Measurements from ENCODE around the gene CFDP1.

The CFDP1 gene

DNA sequence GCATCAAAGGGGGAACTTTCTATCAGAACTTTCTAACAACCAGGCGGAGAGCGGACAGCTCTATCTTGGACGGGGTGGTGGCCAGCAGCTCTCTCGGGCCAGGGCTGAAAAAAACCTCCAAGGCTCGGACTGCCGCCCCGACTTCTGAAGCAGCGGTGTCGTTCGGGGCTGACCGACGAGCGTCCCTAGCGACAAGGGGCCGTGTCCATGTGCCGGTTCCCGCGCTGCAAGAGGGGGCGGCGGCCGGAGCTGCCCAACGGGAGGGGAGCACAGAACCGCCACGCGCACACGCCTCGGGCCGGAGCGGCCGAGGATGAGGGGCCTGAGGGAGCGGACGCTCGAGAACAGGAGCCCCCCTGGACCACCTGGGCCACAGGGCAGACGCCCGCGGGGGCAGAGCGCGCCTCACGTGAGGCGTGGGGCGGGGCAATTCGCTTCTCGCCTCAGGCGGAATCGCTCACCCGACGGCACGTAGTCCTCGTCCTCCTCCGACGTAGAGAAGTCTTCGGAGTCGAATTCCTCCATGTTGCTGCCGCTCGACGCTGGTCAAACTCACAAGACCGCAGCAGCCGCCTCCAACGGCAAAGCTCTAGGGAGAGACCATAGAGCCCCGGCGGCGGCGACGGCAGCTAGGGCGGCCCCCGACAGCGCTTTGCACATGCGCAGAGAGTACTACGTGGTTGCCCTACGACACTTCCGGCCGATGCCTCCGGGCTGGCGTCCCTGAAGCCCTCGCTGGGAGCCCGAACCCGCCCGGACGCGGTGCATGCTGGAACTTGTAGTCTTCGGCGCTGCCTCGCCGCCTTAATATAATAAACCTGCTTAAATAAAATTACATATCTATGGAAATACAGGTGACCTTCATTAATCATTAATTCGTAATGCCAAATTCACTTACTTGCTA is at the start of gene CFDP1:
TSS of gene CFDP1 (minus strand) at position 676 of the 904 bp plus-strand sequence. CDS start at position 525, 151 bp downstream.
- Histone ChIP-seq H3K4me1 (ENCODE audit: insufficient read depth, low read length) (no peaks in the 10 kb centered on the region), H3K36me3 (ENCODE audit: insufficient read depth, low read length) (no peaks in the 10 kb centered on the region), H3K9me3 (ENCODE audit: control insufficient read depth, insufficient read depth, low read length) (no peaks in the 10 kb centered on the region), H3K9ac (ENCODE audit: low read depth, low read length) (peak within 1 kb of the TSS; percentile 84)

DNA sequence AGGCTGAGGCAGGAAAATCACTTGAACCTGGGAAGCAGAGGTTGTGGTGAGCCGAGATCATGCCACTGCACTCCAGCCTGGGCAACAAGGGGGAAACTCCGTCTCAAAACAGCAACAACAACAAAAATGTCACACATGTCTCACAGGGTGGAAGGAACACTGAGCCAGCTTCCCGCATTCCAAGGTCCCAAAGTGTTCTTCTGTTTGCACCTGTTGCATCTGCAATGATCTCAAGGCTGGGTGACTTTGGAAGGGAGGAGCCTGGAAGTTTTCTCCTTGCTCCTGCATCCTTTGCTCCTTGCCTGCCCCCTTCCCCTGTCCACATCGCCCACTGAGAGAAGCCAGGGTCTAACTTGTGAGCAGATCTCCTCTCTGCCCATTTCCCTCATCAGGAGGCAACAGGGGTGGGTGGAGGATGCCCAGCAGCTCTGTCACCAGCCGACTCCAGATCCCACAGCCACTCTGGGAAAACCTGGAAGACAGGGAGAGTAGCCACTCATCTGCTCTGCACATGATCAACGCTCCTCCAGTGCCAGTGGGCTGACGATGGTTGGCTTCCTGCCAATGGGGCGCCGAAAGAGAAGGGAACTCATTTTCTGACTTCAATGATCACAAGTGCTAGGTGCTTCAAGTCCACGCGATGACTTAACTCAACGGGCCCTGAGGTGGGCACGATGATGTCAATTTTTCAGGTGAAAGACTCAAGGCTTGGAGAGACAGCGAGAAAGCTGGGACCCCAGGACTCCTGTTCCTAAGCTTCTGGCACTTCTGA is 49.3 kb upstream of the CFDP1 start:
- Histone ChIP-seq H3K4me1 (ENCODE audit: insufficient read depth, low read length) (0 out of 2 replicates have a peak, but pooled peaks cover 4% of the 10 kb centered on the region), H3K9me3 (ENCODE audit: control insufficient read depth, insufficient read depth, low read length) (no peaks in the 10 kb centered on the region), H3K9ac (ENCODE audit: low read depth, low read length) (no peak overlapping the region), H3K36me3 (ENCODE audit: insufficient read depth, low read length) (peaks cover 4% of the 10 kb centered on the region; the same call in 1 of the 2 replicates)

DNA sequence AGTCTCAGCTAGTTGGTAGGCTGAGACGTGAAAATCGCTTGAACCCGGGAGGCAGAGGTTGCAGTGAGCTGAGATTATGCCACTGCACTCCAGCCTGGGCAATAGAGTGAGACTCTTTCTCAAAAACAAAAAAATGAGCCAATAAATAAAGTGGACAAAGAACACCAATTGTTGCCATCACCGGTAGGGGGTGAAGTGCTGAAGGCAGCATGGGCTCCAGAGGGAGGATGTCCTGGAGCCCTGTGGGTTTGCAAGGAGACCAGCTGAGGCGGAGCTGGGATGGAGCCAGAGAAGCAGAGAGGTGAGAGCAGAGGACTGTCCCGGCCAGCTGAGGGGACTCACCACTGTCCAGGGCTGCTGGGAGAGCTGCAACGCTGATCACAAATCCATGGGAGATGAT is 48.2 kb upstream of the CFDP1 start:
- Histone ChIP-seq H3K4me1 (ENCODE audit: insufficient read depth, low read length) (peaks cover 9% of the 10 kb centered on the region; the same call in 1 of the 2 replicates), H3K9me3 (ENCODE audit: control insufficient read depth, insufficient read depth, low read length) (no peaks in the 10 kb centered on the region), H3K9ac (ENCODE audit: low read depth, low read length) (no peak overlapping the region), H3K36me3 (ENCODE audit: insufficient read depth, low read length) (peaks cover 4% of the 10 kb centered on the region; the same call in 1 of the 2 replicates)

- peaks cover 5% of the 10 kb centered on the region; the same call in 1 of the 2 replicates for H3K4me1 ChIP-seq (ENCODE audit: insufficient read depth, low read length)
- no peaks in the 10 kb centered on the region for H3K9me3 ChIP-seq (ENCODE audit: control insufficient read depth, insufficient read depth, low read length)
- peaks cover 4% of the 10 kb centered on the region; the same call in 1 of the 2 replicates for H3K36me3 ChIP-seq (ENCODE audit: insufficient read depth, low read length)
- no peak overlapping the region for H3K9ac ChIP-seq (ENCODE audit: low read depth, low read length)
These were observed 46.2 kb upstream of the CFDP1 start for GRCh38 chr16:75479421-75479990.

- Histone ChIP-seq H3K9me3 (ENCODE audit: control insufficient read depth, insufficient read depth, low read length) (no peaks in the 10 kb centered on the region), H3K9ac (ENCODE audit: low read depth, low read length) (no peak overlapping the region), H3K36me3 (ENCODE audit: insufficient read depth, low read length) (peaks cover 4% of the 10 kb centered on the region; the same call in 1 of the 2 replicates), H3K4me1 (ENCODE audit: insufficient read depth, low read length) (peaks cover 5% of the 10 kb centered on the region; the same call in 1 of the 2 replicates)
These were observed 45.4 kb upstream of the CFDP1 start for GRCh38 chr16:75478480-75479345.

DNA sequence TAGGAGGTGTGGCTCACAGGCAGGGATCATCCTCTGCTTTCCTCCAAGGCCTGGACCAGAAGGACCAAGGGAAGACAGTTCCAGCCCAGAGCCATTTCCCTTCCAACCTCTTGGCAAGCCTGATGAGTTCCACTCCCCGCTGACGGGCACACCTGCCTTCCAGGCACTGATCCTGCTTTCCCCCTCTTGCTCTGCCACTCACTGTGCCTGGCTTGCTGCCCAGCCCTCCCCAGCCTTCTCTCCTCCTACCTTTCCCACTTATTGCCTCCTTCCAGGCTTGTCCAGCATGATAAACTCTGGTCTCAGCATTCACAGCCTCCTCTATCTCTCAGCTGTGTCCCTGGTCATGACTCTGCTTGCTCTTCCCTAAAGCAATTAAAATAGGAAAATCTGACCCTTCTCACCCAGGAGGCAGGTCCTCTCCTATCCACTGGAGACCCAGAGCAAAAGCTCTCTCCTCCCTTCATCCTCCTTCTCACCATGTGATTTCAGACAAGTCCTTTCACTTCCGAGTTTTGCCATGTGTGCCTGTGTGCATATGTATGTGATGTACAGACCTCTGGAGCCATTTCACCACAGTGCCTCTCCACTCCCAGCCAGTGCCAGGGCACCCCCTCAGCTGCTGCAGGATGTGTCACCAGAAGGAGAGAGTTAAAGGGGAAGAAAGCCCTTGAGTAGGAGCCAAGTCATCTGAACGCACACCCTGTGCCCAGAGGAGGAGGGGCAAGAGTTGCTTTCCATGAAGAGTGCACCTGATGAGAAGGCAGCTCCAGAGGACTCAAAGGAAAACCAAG is 44.6 kb upstream of the CFDP1 start:
- Histone ChIP-seq H3K9me3 (ENCODE audit: control insufficient read depth, insufficient read depth, low read length) (no peaks in the 10 kb centered on the region), H3K4me1 (ENCODE audit: insufficient read depth, low read length) (peaks cover 5% of the 10 kb centered on the region; the same call in 1 of the 2 replicates), H3K9ac (ENCODE audit: low read depth, low read length) (no peak overlapping the region), H3K36me3 (ENCODE audit: insufficient read depth, low read length) (peaks cover 4% of the 10 kb centered on the region; the same call in 1 of the 2 replicates)

- Histone ChIP-seq H3K9me3 (ENCODE audit: control insufficient read depth, insufficient read depth, low read length) (no peaks in the 10 kb centered on the region), H3K9ac (ENCODE audit: low read depth, low read length) (no peak overlapping the region), H3K36me3 (ENCODE audit: insufficient read depth, low read length) (peaks cover 4% of the 10 kb centered on the region; the same call in 1 of the 2 replicates), H3K4me1 (ENCODE audit: insufficient read depth, low read length) (peaks cover 14% of the 10 kb centered on the region; the same call in 1 of the 2 replicates)
These were observed 43.5 kb upstream of the CFDP1 start for GRCh38 chr16:75476817-75477216.

DNA sequence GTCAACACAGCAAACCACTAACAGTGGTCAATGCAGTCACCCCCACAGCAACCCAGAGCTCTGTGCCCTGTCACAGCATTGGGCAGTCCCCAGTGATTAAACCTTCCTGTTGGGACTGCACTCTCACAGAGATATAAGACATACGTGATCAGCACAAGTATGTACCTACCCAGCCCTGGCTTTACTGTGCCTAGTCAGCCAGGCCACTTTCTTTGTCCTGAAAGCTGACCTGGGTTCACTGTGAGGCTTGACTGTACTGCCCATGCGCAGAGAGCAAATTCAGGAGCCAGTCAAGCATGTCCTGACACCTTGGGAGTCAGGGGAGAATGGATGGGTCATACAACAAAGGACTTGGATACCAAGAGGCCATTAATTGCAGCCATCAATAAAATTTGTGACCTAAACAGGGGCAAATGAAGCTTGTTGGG is 42.1 kb upstream of the CFDP1 start:
- H3K9me3 ChIP-seq (ENCODE audit: control insufficient read depth, insufficient read depth, low read length) = no peaks in the 10 kb centered on the region
- H3K4me1 ChIP-seq (ENCODE audit: insufficient read depth, low read length) = peaks cover 20% of the 10 kb centered on the region
- H3K36me3 ChIP-seq (ENCODE audit: insufficient read depth, low read length) = peaks cover 4% of the 10 kb centered on the region; the same call in 1 of the 2 replicates
- no peak overlapping the region for H3K9ac ChIP-seq (ENCODE audit: low read depth, low read length)

GRCh38 chr16:75472908-75473877 is 39.9 kb upstream of the CFDP1 start:
- Histone ChIP-seq H3K4me1 (ENCODE audit: insufficient read depth, low read length) (peaks cover 20% of the 10 kb centered on the region), H3K9me3 (ENCODE audit: control insufficient read depth, insufficient read depth, low read length) (no peaks in the 10 kb centered on the region), H3K9ac (ENCODE audit: low read depth, low read length) (no peak overlapping the region)

GRCh38 chr16:75471723-75472633 is 38.7 kb upstream of the CFDP1 start:
- Histone ChIP-seq H3K36me3 (ENCODE audit: insufficient read depth, low read length) (no peaks in the 10 kb centered on the region), H3K9me3 (ENCODE audit: control insufficient read depth, insufficient read depth, low read length) (no peaks in the 10 kb centered on the region), H3K4me1 (ENCODE audit: insufficient read depth, low read length) (peaks cover 17% of the 10 kb centered on the region), H3K9ac (ENCODE audit: low read depth, low read length) (peak overlapping the region; percentile 16; the same call in 1 of the 2 replicates)

More at GRCh38 chr16:75472908-75473877, 39.9 kb upstream of the CFDP1 start:
- no peaks in the 10 kb centered on the region for H3K36me3 ChIP-seq (ENCODE audit: insufficient read depth, low read length)

GRCh38 chr16:75466760-75467159 is 33.5 kb upstream of the CFDP1 start:
- H3K4me1 ChIP-seq (ENCODE audit: insufficient read depth, low read length) = peaks cover 5% of the 10 kb centered on the region
- no peaks in the 10 kb centered on the region for H3K36me3 ChIP-seq (ENCODE audit: insufficient read depth, low read length)
- H3K9ac ChIP-seq (ENCODE audit: low read depth, low read length) = no peak overlapping the region
- H3K9me3 ChIP-seq (ENCODE audit: control insufficient read depth, insufficient read depth, low read length) = no peaks in the 10 kb centered on the region

Data from ES-I3 (cell line).